Measurements from ENCODE around the gene BACH2. TPM values are rescaled to one million over a fixed set of nuclear protein-coding genes. Genes with fewer than 3 reads are reported as not detected.

BACH2 gene
- total RNA-seq, 2 donors from 2014 or later, result 0.52 to 1.2 TPM

- intact Hi-C loops (cut with DNase I), result no loop called here
- Histone ChIP-seq H3K9me3 (no peaks in the 10 kb centered on the region), H3K36me3 (no peaks in the 10 kb centered on the region), H3K4me3 (no peak overlapping the region), H3K27ac (no peak overlapping the region), H3K4me1 (no peaks in the 10 kb centered on the region), H3K9ac (ENCODE audit: low read depth in 2 of 2, low read length in 2 of 2) (no peak overlapping the region), H3K27me3 (no peaks in the 10 kb centered on the region)
- TF ChIP-seq CTCF (IDR thresholded peaks at IDR 0.05), result no peak
- no peak for DNase-seq
Measured at GRCh38 chr6:89977808-89978748, 318.6 kb downstream of the BACH2 start.

- Histone ChIP-seq H3K36me3 (no peaks in the 10 kb centered on the region), H3K27ac (no peak overlapping the region), H3K4me1 (no peaks in the 10 kb centered on the region), H3K4me3 (no peak overlapping the region), H3K27me3 (no peaks in the 10 kb centered on the region), H3K9me3 (no peaks in the 10 kb centered on the region), H3K9ac (ENCODE audit: low read depth in 2 of 2, low read length in 2 of 2) (no peak overlapping the region)
- intact Hi-C loops (cut with DNase I), result no loop called here
- no peak for DNase-seq
- no peak for TF ChIP-seq CTCF (IDR thresholded peaks at IDR 0.05)
Measured at GRCh38 chr6:89976694-89977020, 320.0 kb downstream of the BACH2 start.

- Histone ChIP-seq H3K36me3 (no peaks in the 10 kb centered on the region), H3K9me3 (no peaks in the 10 kb centered on the region), H3K27ac (no peak overlapping the region), H3K27me3 (no peaks in the 10 kb centered on the region), H3K4me1 (no peaks in the 10 kb centered on the region), H3K9ac (ENCODE audit: low read depth in 2 of 2, low read length in 2 of 2) (no peak overlapping the region), H3K4me3 (no peak overlapping the region)
- DNase-seq, result no peak
- intact Hi-C loops (cut with DNase I), result no loop called here
- no peak for TF ChIP-seq CTCF (IDR thresholded peaks at IDR 0.05)
Measured at GRCh38 chr6:89975991-89976693, 320.5 kb downstream of the BACH2 start.

GRCh38 chr6:89975366-89975765 is 321.3 kb downstream of the BACH2 start:
- DNase-seq, result no peak
- Histone ChIP-seq H3K27me3 (no peaks in the 10 kb centered on the region), H3K9me3 (no peaks in the 10 kb centered on the region), H3K4me1 (no peaks in the 10 kb centered on the region), H3K27ac (no peak overlapping the region), H3K4me3 (no peak overlapping the region), H3K36me3 (no peaks in the 10 kb centered on the region), H3K9ac (ENCODE audit: low read depth in 2 of 2, low read length in 2 of 2) (no peak overlapping the region)
- intact Hi-C loops (cut with DNase I), result no loop called here
- TF ChIP-seq CTCF (IDR thresholded peaks at IDR 0.05), result no peak

GRCh38 chr6:89974834-89975233 is 321.8 kb downstream of the BACH2 start:
- no peaks in the 10 kb centered on the region for H3K9me3 ChIP-seq
- no peak overlapping the region for H3K9ac ChIP-seq (ENCODE audit: low read depth in 2 of 2, low read length in 2 of 2)
- H3K27ac ChIP-seq, result no peak overlapping the region
- no peak for DNase-seq
- H3K4me1 ChIP-seq, result no peaks in the 10 kb centered on the region
- no peaks in the 10 kb centered on the region for H3K27me3 ChIP-seq
- no peak for TF ChIP-seq CTCF (IDR thresholded peaks at IDR 0.05)
- intact Hi-C loops (cut with DNase I), result loop anchor here (5.0 kb wide), 1 partner anchor 312 kb away; no protein-coding TSS in a partner anchor
- no peaks in the 10 kb centered on the region for H3K36me3 ChIP-seq
- H3K4me3 ChIP-seq, result no peak overlapping the region
